CD4-positive, alpha-beta T cell treated with Interleukin-2 at 100 ng/mL for 4 hours (primary cell): Measurements from ENCODE around the gene DYRK1B.
A peak's percentile ranks its signal among the peaks of the same experiment; 100 is the strongest.
"Not testable (repeated sequence)": the region's sequence is repeated elsewhere in the genome, so short reads cannot be mapped to it uniquely, and the experiment has no call there.

Experiments used
- DNase-seq: peaks from one replicate; pipeline ENCODE4 v3.0.0-alpha.2; 2020; ENCODE audit warnings: low spot score

DYRK1B gene

DNA sequence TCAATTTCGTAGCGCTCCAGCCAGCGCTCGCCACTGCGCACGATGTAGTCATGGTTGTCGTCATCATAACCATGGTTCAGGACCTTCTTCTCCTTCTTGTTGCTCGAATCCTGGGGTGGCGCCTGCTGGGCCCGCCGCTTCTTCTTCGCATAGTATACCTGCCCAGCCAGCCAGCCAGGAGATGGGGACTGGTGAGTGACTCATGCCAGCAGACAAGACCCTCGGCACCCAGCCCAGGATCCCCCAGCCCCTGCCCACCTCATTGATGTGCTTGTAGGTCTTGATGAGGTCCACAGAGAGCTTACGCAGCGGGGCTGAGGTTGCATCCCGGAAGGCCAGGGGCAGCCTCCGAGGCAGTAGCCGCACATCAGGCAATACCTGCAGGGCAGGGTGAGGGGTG is 3.6 kb downstream of the DYRK1B start:
- no peak for DNase-seq

DNA sequence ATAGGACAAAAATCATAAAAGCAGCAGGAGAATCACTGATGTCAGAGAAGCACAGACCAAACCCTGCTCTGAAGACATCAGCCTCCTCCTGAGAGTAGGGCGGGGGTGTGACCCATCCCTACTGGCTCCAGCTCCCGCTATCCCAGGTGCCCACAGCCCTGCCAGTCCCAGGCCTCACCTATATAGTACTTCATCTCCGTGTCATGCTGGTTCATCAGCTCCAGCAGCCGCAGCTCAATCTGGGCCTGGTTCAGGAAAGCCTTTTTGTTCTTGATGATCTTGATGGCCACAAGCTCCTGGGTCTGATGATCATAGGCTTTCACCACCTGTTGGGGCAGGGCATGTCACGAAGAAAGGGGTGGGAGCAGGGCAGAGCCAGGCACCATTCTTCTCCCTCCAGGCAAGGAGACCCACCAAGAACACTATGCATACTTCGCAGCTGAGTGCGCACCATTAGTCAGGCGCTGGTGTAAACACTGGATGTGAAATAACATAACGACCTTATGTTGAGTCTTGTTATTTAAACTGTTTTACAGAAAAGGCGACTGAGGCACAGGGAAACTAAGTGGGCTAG is 4.2 kb downstream of the DYRK1B start:
- no peak for DNase-seq

DNA sequence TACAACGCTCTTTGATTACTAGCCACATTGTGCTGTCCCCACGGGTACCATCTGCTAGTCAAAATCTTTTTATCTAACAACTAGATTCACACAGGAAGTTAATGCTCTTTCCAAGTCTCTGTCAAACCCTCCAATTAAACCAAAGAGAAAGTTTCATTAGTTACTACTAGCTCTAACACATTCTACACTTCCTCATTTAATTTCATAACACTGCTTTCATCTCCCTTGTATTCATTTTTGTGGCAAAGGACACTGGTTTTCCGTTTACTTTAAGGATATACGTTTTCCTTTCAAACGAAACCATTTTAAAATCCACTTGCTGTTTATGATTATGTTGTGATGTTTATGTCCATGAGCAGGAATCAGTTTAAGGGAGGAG is 5.3 kb downstream of the DYRK1B start:
- DNase-seq: no peak

DNA sequence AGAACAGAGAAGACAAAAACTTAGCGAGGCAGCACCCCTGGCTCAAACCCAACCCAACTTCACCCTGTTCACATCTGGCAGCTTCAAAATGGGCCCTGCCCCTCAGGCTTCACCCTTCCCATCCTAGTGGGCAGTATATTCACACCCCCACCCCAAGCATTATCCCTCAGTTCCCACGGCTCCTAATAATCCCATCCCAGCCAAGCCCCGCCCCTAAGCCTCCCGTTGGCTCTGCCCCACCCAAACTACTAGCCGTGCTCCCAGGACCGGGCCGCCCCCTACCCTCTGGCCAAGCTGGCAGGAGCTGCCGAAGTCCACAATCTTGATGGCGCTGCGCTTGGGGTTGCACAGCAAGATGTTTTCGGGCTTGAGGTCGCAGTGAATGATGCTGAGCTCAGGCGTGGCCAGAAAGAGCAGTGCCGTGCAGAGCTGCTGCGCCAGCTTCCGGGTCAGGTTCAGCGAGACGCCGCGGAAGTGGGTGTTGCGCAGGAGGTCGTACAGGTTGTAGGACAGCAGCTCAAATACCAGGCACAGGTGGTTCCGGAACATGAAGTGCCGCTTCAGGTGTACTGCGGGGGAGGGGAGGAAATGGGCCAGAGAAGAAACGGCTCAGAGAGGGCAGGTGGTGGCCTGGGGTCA is 5.8 kb downstream of the DYRK1B start:
- DNase-seq: peak; percentile 38

DNA sequence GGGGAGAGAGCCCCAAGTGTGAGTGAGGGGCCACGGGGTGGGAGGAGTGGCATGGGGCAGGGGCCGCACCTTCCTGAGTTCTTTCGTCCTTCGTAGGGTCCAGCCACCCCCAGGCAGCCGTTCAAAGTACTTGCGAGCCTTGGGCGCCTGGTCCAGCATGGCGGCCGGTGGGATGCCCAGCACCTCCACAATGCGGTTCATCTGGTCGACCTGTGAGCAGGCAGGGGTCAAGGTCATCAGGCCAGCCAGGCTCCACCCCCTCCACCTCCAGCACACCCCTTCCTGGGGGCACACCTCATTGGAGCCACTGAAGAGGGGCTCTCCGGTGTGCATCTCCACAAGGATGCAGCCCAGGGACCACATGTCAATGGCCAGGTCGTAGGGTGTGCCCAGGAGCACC is 6.7 kb downstream of the DYRK1B start:
- DNase-seq: no peak

DNA sequence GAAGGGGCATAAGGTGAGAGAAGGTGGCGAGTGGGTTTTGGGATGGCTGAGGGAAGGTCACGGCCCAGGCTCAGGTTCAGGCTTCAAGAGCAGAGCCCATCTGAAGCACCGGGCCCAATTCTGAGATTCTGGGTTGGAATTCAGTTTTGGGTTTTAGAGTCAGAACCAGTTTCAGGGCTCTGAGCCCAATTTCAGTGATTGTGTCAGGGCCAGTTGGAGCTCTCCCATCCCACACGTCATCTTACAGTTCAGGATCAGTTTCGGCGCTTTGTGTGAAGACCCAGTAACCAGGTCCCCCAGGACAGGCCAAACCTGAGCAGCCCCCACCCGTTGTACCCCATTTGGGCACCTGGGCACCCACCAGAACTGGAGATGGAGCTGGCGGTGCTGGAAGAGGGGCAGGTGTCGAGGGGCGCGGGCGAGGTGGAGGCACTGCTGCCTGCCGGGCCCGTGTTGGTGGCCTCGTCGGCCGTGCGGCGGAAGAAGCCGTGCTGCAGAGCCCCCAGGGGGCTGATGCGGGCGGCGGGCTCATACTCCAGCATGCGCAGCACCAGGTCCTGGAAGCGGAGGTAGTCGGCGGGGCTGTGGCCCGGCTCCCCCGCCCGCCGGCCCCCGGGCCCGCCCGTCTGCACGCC is 7.5 kb downstream of the DYRK1B start:
- no peak for DNase-seq

DNA sequence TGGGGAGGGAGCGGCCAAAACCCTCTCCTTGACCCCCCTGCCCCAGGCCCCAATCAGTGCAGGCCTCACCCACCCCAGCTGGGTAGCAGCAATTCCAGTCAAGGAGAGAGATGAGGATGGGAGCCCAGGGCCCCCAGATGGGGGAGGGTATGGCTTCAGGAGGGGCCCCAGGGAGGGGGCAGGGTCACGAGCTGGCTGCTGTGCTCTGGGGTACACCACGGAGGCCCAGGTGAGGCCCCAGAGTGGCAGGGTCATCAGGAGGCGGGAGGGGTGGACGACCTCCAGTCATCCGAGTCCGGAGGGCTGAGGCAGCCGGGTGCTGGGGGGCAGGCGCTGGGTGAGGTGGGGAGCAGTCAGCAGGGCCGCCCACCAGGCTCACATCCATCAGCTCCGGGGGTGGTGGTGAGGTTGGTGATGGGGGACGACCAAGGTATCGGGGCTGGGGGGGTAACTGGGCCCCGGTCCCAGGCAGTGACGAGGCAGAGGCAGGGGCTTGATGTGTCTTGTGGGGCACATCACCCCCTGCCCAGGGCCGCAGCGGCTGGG is 8.4 kb downstream of the DYRK1B start:
- no peak for DNase-seq

DNA sequence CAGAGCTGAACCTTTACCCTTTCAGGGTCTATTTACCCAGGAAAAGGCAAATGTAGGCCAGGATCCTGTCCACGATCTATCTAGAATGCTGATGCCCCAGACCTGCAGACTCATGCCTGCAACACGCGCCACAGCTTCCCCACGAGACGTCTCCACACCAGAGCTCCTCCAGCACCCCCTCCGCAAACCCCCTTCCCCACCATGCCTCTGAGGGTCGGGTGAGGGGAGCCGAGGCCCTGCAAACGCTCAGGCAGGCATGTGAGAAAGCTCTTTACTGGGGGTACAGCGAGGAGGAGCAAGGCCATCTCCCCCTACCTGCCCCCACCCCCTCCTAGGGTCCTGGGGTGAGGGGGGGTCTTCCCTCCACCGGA is 8.9 kb downstream of the DYRK1B start:
- no peak for DNase-seq

DNA sequence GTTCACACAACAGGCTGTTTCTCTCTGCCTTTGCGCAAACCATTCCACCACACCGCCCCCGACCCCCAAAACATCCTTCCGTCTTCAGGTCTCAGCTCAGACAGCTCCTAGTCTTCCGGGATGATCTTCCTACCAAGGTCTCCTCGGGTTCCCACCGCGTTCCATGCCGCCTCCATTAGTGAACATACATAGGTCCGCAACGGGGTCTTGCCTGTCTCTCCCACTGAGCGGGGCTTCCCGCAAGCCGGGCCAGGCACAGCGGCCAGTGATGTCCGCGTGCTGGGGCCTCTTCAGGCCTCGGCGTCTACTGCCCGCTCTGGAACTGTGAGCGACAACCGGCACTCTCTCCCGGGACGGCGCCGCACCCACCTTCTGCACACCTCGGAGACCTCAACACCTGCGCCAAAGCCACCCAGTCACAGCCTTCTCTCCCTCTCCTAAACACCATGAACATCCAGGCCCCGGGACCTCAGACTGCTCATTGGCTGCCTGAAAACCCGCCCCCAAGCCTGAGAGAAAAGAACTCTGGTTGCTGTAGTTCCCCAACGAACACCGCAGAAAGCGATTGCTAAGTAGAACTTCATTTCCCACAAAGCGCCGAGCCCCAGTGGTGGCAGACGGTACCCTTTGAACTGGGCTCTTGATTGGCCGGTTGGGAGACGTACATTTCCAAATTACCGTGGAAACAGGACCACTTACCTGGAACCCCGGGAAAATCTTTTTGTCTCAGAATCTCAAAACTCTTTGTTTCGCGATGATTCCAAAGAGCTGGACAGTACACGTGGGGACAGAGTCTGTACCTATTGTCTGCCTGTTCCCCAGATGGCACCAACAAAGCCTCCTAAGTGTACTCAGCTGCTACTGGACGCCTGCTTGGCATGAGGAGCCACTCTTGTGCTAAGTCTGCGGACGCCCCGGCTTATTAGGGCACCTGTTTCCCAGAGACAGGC is 9.5 kb downstream of the DYRK1B start:
- peak; percentile 93 for DNase-seq

DNA sequence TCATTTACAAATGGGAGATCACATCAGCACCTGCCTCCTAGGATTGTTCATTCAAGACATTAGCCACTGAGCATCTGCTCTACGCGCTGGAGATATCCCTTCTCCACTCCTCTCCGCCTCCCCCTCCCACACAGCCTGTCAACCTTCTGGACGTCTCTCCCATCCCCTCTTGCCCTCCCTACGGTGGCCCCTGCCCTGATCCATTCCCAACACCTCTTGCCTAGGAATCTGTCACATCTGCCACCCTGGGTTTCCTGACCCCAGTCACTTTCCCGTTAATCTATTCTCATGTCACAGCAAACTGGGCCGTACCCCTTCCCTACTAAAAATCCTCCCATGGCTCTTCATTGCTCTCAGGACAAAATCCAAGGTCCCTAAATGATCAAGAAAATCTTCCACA is 10.3 kb downstream of the DYRK1B start:
- DNase-seq: no peak

DNA sequence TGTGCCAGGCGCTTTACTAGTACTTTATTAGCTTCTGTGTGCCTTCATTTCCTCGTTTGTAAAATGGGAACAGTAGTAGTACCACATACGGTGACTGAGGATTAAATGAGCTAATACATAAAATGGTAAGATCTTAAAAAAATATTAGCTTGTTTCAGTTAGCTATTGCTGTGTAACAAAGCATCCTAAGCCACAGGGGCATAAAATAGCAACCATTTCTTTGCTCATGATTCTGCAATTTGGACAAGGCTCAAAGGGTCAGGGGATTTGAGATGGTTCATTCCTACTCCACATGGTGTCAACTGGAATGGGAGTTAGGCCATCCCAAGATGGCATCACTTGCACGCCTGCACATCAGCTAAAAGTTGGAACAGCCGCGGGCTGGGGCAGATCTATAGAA is 13.3 kb downstream of the DYRK1B start:
- no peak for DNase-seq

DNA sequence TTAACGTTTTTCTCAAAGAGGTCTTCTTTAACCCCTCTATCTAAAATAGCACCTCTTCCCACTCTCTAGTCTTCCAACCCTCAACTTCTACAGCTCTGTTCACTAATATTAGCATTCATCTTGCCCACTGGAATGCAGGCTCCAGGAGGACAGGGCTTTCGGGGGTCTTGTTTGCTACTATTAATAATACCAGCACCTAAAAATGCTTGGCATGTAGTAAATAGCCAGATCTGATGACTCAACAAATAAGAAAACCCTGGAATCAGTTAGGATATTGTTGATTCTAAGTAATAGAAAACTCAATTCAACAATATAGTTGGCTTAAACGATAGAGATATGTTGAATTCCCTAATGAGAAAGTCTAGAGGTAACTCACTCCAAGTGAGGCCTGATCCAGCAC is 14.2 kb downstream of the DYRK1B start:
- DNase-seq: no peak

DNA sequence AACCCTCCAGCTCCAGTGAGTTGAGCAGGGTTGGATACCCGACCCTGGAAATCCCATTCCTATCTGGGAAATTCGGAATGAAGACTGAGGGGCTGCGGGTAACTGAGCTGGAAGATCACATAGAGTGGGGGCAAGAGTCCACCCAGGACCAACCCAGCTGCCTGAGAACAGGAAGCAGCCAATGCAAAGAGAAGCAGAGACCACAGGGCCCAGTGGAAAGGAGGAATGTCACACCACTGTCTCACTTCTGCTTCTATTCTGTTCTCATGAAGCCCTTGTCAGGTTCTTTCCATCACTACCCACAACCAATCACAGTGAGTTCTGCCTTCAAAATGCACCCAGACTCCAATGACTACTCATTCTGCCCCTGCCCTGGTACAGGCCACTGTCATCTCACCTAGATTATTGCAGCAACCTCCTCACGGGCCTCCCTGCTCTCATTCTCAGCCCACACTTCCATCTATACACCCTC is 15.3 kb downstream of the DYRK1B start:
- no peak for DNase-seq

DNA sequence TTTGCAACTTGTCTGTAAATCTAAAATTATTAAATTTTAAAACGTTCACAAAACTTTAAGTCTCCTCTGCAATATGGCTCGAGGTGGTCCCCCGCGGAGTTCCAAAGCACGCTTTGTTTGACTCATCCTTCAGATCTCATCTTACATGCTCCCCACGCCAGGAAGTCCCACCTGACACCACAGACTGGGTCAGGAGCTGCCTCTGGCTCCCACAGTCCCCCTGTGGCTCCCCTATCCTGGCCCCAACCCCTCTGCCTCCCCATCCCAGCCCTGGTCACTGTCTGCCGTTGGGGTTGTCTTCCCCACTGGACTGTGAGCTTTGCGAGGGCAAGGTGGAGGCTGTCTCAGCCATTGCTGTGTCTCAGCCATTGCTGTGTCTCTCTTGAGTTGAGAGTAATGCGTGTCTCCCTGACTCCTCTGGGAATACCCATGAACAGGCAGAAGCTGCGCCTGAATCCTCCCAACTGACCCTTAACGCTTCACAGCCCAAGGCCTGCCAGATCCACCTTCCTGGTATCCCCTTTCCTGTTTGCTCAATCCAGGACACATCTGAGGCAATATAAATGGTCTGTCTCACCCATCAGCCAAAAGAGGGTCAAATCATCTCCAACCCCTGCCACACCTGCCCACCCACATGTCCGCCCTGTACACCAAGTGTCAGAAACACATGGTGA is 15.9 kb downstream of the DYRK1B start:
- DNase-seq: no peak

DNA sequence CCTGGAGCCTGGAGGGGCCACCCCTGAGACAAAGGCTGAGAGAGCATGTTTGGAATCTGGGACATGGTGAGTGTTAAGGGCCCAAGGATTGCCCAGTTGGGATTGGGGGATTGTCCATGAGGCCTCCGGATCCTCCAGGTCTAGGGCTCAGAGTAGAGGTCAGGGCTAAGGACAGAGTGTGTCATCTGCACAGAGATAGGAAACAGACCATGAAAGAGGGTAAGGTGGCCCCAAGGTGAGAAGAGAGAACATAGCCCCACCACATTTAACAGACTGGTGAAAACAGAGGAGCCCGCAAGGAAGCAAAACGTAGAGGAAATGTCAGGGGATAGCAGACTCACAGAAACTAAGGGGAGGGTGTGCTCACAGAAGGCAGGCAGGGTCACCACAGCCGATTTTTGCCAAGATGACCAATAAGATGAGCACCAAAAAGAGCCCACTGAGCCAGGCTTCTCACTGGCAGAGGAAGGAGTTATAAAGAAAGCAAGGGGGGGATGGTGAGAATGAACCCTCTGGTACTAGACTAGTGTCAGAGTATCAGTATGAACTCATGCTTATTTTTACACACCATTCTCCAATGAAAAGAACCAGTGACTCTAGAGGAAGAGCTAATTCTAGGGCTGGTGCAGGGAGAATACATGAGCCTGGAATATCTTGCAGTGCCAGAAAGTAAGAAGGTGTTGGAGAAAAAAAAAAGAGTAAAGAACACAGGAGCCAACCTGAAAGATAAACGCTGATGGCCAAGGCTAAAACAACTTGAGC is 17.5 kb downstream of the DYRK1B start:
- no peak for DNase-seq

DNA sequence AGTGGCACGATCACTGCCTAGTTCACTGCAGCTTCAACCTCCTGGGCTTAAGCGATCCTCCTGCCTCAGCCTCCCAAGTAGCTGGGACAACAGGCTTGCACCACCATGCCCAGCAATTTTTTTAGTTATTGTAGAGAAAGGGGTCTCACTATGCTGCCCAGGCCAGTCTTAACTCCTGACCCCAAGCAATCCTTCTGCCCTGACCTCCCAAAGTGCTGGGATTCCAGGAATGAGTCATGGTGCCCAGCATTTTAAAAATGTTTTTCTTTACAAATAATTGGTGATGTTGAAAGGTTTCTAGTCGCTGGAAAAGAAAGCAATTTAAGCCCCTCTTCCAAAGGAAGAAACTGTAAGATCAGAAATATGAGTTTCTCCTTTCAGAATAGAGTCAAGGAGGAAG is 19.4 kb downstream of the DYRK1B start:
- DNase-seq: no peak

DNA sequence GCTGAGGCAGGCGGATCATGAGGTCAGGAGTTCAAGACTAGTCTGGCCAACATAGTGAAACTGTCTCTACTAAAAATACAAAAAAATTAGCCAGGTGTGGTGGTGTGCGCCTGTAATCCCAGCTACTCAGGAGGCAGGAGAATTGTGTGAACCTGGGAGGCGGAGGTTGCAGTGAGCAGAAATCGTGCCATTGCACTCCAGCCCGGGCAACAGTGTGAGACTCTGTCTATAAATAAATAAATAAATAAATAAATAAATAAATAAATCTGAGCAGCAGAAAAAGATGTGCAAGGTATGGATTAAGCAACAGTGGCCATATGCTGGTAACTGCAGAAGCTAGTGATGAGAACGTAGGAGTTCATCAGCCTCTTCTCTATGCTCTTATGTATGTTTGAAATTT is 19.9 kb downstream of the DYRK1B start:
- DNase-seq: not testable (repeated sequence)

DNA sequence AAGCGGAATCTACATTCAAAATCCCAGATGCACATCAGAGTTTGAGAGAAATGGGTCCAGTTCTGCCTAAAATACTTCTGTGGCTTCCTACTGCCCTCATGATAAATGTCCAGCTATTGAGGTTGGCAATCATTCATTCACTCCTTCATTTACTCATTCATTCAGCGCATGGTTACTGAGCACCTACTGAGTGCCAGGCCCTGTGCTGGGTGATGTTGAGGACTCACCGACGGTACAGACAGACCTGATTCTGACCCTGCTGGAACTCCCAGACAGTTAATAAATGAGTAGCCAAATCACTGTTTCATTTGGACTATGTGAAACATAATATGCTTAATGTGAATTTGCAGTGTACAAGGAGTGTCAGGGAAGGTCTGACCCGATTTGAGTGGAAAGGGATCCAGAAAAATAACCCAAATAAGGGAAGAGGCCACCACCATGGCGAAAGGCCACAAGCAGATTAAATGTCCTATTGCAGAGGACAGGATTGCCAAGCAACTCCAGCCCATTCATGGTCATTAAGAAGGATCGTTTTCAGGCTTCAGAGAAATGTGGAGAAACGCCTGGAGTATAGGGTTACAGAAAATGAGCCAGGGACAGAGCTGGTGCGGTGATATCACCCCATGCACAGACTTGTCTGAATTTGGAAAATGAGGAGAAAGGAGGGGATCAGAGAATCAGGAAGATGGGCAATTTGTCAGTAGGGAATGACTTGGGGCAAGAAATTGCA is 20.5 kb downstream of the DYRK1B start:
- DNase-seq: no peak

DNA sequence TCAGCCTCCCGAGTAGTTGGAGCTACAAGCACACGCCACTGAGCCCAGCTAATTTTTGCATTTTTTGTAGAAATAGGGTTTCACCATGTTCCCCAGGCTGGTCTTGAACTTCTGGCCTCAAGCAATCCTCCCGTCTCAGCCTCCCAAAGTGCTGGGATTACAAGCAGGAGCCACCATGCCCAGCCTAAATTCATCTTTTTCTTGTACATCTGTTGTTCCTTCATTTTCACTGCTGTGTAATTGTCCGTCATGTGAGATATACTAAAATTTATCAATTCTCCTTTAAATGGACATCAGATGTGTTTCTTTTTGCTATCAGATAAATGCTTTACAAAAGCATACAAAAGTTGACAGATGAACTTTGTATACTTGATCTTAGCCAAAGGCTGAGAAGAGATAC is 22.9 kb downstream of the DYRK1B start:
- DNase-seq: no peak

DNA sequence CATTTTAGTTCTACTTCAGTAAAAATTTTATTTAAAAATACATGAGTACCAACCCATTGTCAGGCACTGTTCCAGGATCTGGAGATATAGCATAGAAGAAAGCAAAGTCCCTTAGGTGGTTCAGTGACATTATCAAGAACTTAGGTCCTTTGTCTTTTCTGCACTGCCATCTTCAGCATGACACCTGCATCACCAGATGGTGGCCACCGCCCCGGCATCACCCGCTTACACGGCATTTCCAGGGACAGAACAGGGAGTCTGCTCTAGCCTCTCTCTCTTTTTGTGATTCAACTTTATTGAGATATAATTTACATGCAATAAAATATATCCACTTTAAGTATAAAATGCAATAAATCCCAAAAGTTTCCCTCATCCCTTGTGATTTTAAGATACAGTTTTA is 23.5 kb downstream of the DYRK1B start:
- DNase-seq: no peak
